Lower leg skin (tissue), 3 donors: Measurements from ENCODE around the gene MRPL51.

Source experiments
- CTCF ChIP-seq, 3 donors: fragments of 450-650 bp; IDR thresholded peaks; one replicate each; pipeline ENCODE4 v1.5.1; 2016; ENCODE audit warnings: antibody characterized with exemption in 3 of 3, mild to moderate bottlenecking in 3 of 3, moderate library complexity in 2 of 3
- POLR2A ChIP-seq, 2 donors: fragments of 450-650 bp; IDR thresholded peaks; one replicate each; pipeline ENCODE4 v1.6.1; 2016 to 2017; ENCODE audit warnings: antibody characterized with exemption in 2 of 2, mild to moderate bottlenecking in 1 of 2, moderate library complexity in 1 of 2

- TF ChIP-seq POLR2A (IDR thresholded peaks at IDR 0.05), result no peak
- TF ChIP-seq CTCF (IDR thresholded peaks at IDR 0.05), result no peak
These were observed 16.6 kb downstream of the MRPL51 start for GRCh38 chr12:6476489-6476888.
